Measurements from ENCODE around the gene POU6F2. TPM values are rescaled to one million over a fixed set of nuclear protein-coding genes. Genes with fewer than 3 reads are reported as not detected.

The POU6F2 gene
- total RNA-seq, 3 donors from 2014 or later, result not detected

DNA sequence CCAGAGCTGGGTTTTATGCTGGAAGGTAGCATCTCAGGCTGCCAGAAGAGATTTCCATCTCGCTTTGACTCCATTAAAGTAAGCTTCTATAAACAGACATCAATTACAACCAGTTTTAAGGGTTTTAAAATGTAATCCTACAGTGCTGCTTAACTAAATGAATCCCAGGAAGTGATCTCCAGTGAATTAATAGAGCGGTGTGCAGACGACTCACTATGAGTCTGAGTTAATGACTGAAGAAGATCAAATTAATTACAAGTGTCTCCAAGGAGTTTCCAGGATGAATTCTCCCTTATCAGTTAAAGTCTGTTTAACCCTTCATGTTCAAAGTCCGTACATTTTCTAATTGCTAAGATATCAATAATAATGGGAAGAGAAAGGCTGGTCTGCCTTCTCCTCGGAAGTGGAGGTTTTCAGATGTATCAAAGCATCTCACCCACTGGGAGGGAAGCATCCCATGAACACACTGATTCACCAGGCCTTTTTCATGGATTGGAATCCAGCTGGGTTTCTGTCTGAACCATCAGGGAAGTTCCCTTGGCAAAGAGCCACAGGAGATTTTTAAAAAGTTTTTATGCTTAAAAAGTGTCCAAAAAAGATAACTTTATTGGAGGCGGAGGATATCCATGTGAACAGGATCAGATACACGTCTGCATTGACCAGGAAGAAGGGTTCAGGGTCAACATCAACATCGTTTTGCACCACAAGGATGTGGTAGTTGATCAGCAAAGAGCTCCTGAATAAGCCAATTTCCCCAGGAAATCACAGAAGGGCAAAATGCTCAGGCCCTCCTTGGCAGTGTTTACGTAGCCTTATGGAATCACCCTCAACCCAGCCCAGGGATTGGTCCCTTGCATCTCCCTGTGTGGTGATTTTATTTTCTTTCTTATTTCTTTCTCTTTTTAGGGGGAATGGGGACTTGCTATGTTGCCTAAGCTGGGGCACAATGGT lies 288.2 kb downstream of the POU6F2 start:
- no peaks in the 10 kb centered on the region for H3K36me3 Mint-ChIP-seq (ENCODE audit: insufficient read depth)
- ATAC-seq, result no peak
- H3K4me1 Mint-ChIP-seq (ENCODE audit: low read depth), result no peaks in the 10 kb centered on the region
- no peak for DNase-seq
- no peaks in the 10 kb centered on the region for H3K9me3 Mint-ChIP-seq
- H3K27me3 Mint-ChIP-seq (ENCODE audit: low read depth), result peaks cover 5% of the 10 kb centered on the region
- no peak overlapping the region for H3K4me3 Mint-ChIP-seq

DNA sequence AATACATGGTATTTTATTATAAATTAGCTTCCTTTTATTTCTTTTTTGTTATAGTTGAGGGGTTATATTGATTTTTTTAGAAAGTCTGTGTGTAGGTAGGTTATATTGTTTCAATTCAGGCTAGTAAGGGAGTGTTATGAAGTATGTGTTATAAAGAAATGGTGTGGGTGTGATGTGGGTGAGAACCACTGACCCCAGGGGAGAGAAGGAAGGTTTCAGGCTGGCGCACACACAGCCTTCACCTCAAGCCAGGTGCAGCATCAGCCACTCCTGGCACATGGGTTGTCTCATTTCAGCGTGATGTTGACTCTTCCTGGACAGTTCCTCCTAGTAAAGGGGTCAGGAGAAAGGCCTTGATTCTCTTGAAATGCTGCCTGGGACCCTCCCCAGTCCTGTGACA lies 291.3 kb downstream of the POU6F2 start:
- H3K27me3 Mint-ChIP-seq (ENCODE audit: low read depth), result peaks cover 7% of the 10 kb centered on the region
- DNase-seq, result no peak

DNA sequence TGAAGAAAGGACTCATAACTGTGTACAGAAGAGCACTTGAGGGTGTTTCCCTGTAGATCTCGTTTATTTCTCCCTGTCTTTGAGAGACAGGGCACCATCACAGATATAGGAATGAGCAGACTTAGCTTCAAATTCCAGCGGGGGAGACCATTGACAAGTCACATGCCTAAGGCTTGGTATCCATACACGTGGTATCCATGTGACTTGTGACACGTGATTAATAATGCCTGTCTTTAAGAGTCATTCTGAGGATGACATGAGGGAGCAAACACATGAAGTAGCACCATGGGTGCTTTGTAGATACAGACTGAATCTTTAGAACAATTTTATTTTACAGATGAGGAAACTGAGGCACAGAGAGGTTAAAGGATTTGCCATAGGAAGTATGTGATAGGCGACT lies 292.3 kb downstream of the POU6F2 start:
- no peak for ATAC-seq
- DNase-seq, result no peak
- Mint-ChIP-seq H3K4me1 (ENCODE audit: low read depth) (no peaks in the 10 kb centered on the region), H3K27me3 (ENCODE audit: low read depth) (peaks cover 7% of the 10 kb centered on the region), H3K4me3 (no peak overlapping the region), H3K9me3 (no peaks in the 10 kb centered on the region), H3K36me3 (ENCODE audit: insufficient read depth) (no peaks in the 10 kb centered on the region)

More for the DNA sequence above, 291.3 kb downstream of the POU6F2 start:
- H3K4me1 Mint-ChIP-seq (ENCODE audit: low read depth), result no peaks in the 10 kb centered on the region
- no peaks in the 10 kb centered on the region for H3K9me3 Mint-ChIP-seq
- no peak for ATAC-seq
- H3K36me3 Mint-ChIP-seq (ENCODE audit: insufficient read depth), result no peaks in the 10 kb centered on the region
- H3K4me3 Mint-ChIP-seq, result no peak overlapping the region

DNA sequence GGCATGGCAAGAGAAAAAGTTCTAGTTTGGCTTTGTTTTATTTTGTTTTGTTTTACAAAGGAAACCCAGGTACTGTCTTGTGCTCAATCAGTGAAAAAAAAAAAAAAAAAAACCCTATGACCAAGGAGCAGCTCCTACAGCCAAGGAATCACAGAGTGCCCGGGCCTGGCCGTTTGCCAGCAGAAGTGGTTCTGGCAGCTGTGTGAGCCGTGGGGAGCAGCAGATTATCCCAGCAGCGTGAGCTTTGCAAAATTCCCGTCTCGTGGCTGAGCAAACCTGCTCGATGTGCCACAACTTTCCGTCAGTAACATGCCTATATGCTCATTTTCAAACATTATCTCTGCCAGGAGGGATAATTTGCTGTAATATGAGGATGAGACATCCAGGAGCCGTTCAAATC lies 293.7 kb downstream of the POU6F2 start:
- Mint-ChIP-seq H3K9me3 (no peaks in the 10 kb centered on the region), H3K36me3 (ENCODE audit: insufficient read depth) (no peaks in the 10 kb centered on the region), H3K27me3 (ENCODE audit: low read depth) (peaks cover 7% of the 10 kb centered on the region), H3K4me3 (no peak overlapping the region), H3K4me1 (ENCODE audit: low read depth) (no peaks in the 10 kb centered on the region)
- ATAC-seq (no peak), DNase-seq (no peak)

DNA sequence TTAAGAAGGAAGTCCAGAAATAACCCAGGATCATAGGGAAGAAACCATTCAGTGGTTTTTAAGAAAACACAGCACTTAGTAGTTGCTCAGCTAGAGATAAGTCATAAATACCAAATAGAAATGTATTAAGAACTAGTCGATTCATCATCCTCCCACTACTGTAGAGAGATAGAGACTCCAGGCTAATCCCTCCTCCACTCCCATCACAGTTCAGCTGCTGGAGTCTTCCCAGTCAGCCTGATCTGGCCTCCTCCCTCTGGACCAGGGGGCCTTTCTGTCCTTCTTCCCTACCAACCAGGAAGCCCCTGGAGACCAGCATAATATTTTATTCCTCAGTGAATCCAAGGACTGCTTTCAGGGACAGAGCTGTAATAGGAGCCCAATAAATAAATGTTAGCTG lies 294.4 kb downstream of the POU6F2 start:
- ATAC-seq (no peak), DNase-seq (no peak)
- Mint-ChIP-seq H3K36me3 (ENCODE audit: insufficient read depth) (no peaks in the 10 kb centered on the region), H3K4me3 (no peak overlapping the region), H3K9me3 (no peaks in the 10 kb centered on the region), H3K4me1 (ENCODE audit: low read depth) (no peaks in the 10 kb centered on the region), H3K27me3 (ENCODE audit: low read depth) (peaks cover 7% of the 10 kb centered on the region)

DNA sequence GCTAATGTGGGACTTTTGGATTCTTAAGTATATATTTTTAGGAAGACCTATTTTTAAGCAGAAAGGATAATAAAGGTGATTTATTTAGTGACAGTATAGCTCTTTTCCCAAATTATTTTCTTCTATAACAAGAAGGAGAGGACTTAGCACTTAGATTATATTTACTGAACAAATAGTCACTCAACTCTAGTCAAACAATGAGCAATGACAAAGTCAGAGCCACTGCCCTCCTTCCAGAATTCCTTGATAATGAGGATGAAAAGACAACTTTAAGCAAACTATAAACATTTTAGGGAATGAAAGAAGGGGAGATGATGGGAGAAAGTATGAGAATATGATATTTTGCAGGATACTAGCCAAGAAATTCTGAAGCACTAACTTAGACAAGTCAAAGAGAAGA lies 295.0 kb downstream of the POU6F2 start:
- H3K4me1 Mint-ChIP-seq (ENCODE audit: low read depth), result no peaks in the 10 kb centered on the region
- H3K9me3 Mint-ChIP-seq, result peaks cover 3% of the 10 kb centered on the region
- no peak for ATAC-seq
- peaks cover 7% of the 10 kb centered on the region for H3K27me3 Mint-ChIP-seq (ENCODE audit: low read depth)
- H3K36me3 Mint-ChIP-seq (ENCODE audit: insufficient read depth), result no peaks in the 10 kb centered on the region
- H3K4me3 Mint-ChIP-seq, result no peak overlapping the region
- DNase-seq, result no peak

DNA sequence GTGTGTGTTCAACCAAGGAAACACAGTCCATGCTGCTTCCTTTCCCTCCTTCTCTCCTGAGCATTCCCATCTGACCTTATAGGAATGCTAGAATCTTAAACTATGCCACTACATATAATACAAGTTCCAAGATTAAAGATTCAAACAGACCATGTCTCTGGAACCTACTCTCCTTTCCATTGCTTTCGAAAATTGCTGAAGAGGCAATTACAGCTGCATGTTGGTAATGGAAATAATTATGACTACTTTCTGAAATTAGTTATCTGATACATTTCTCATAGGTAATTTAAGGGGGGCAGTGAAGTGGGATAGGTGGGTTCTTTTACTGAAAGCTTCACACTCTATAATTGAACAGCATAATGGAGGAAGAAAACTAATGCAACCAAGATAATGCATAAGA lies 302.6 kb downstream of the POU6F2 start:
- Mint-ChIP-seq H3K4me1 (ENCODE audit: low read depth) (no peaks in the 10 kb centered on the region), H3K4me3 (no peak overlapping the region), H3K27me3 (ENCODE audit: low read depth) (peaks cover 2% of the 10 kb centered on the region), H3K36me3 (ENCODE audit: insufficient read depth) (no peaks in the 10 kb centered on the region), H3K9me3 (peaks cover 3% of the 10 kb centered on the region)
- no peak for DNase-seq
- ATAC-seq, result no peak

DNA sequence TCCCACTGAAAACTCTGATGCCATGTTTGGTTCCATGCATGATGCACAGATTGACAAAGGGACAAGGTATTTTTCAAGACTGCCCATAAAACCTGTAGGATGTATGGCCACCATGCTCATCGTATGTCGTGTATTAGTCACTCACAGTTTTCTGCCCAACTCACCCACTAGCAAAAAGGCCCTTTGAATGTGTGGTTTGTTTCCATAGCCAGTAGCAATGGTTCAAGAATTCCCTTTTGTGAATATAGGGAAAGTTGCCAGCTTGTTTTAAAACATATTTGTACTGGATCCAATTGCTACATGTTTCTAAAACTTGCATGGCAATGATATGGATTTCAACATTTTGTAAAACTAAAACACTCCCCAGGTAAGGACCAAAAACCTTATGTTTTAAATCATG lies 307.5 kb downstream of the POU6F2 start:
- Mint-ChIP-seq H3K36me3 (ENCODE audit: insufficient read depth) (no peaks in the 10 kb centered on the region), H3K4me1 (ENCODE audit: low read depth) (no peaks in the 10 kb centered on the region), H3K27me3 (ENCODE audit: low read depth) (peaks cover 2% of the 10 kb centered on the region), H3K4me3 (no peak overlapping the region), H3K9me3 (no peaks in the 10 kb centered on the region)
- ATAC-seq (no peak), DNase-seq (no peak)

DNA sequence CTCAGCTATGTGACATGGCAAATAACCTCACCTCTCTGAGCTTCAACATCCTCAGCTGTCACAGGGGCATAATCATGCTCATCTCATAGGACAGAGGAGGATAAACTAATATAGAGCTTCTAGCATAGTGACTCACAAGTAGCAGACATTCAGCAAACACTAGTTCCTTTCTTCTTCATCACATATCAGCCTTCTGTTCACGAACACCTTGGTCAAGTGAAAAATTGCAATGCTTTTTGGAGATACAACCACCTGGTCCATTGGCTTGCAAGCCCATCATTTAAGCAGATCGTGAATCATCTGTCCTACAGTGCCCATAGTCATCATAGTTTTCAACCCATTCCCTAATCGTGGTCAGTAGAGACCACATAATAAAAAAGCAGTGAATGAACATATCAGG lies 310.6 kb downstream of the POU6F2 start:
- Mint-ChIP-seq H3K9me3 (no peaks in the 10 kb centered on the region), H3K4me1 (ENCODE audit: low read depth) (no peaks in the 10 kb centered on the region), H3K4me3 (no peak overlapping the region), H3K27me3 (ENCODE audit: low read depth) (peaks cover 5% of the 10 kb centered on the region), H3K36me3 (ENCODE audit: insufficient read depth) (no peaks in the 10 kb centered on the region)
- DNase-seq, result no peak
- ATAC-seq, result no peak

DNA sequence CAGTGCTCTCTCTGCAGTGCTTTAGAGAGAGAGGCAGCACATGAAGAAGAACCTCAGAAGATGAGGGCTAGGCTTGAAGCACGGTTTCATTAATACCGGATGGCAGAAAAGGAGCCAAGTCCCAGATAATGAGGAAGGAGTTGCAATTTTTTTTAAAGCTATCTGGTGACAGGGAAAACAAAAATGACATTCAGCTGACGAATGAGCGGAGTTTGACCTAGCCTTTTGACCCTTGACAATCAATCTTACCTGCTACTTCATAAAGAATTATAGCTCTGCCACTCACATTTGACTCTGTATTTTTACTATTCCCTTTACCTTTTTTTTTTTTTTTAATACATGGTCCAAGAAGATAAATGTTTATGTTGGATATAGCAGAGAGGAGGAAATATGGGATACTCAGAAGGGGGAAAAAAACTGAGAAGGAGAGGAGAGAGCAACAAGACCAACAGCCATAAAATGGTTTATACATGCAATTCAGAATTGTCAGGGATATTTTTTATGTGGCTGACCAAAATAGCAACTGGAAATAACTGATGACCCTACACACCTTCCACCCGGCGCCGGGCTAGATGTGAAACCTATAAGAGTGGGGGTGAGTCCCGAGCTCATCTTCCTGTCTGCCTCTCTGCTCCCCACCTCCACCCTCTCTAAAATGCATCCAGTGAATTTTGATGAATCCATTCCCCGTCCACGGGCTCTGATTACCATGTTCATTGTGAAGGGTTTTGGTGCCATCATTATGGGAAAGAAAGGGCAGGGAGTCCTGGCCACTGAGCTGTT lies 314.1 kb downstream of the POU6F2 start:
- ATAC-seq (no peak), DNase-seq (no peak)
- peaks cover 13% of the 10 kb centered on the region for H3K27me3 Mint-ChIP-seq (ENCODE audit: low read depth)
- H3K4me1 Mint-ChIP-seq (ENCODE audit: low read depth), result no peaks in the 10 kb centered on the region
- no peaks in the 10 kb centered on the region for H3K9me3 Mint-ChIP-seq
- H3K4me3 Mint-ChIP-seq, result no peak overlapping the region
- H3K36me3 Mint-ChIP-seq (ENCODE audit: insufficient read depth), result no peaks in the 10 kb centered on the region

DNA sequence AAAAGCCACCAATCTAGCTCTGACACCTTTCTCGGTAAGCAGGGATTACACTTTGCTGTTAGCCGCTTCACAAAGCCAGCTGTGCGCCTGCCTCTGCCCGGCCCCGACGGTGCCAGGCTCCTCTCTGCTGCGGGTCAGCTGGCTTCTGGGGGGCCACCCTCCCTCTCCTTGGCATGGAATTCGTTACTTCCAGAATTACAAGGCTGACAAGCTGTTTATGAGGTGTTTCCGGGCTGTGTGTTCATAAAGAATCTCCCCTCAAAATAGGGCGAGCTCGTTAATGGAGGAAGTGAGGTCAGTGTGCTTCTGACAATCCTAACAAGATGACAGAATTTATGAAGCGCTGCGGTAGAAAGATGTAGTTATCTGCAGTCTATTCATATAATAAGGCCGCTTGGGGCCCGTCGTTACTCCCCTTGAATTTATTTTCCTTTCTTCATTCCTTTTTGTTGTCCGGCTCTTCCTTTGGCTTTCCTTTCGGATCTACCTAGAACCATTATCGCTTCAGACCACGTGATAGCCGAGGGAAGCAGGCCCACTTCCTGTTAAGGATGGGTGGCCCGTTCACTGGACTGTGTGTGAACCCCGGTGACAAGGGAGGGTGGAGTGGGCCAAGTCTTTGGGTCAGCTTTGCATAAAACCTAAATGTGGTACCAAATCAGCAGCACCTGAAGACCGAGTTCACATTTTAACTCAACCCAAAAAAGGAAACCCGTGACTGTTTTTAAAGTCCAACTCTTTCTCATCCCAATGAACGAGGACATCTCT lies 315.5 kb downstream of the POU6F2 start:
- ATAC-seq, result no peak
- H3K9me3 Mint-ChIP-seq, result no peaks in the 10 kb centered on the region
- H3K4me3 Mint-ChIP-seq, result no peak overlapping the region

DNA sequence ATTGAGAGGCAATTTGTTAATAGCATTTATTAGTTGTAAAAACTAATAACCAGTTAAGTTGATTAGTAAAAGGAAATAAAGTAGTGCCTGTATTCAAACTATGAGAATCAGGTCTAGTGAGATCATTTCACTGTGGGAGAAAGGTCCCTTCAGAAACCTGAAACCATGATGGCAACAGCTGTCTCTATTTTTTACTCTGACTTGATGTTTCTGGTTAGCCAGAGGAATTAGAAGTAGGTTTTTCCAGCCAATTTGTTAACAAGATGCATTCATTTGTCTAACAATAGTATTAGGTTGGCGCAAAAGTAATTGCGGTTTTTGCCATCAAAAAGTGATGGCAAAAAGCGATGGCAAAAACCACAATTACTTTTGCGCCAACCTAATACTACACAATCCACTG lies 316.3 kb downstream of the POU6F2 start:
- Mint-ChIP-seq H3K36me3 (ENCODE audit: insufficient read depth) (no peaks in the 10 kb centered on the region), H3K9me3 (no peaks in the 10 kb centered on the region), H3K27me3 (ENCODE audit: low read depth) (peaks cover 13% of the 10 kb centered on the region), H3K4me3 (no peak overlapping the region), H3K4me1 (ENCODE audit: low read depth) (no peaks in the 10 kb centered on the region)
- ATAC-seq (no peak), DNase-seq (no peak)

More for the DNA sequence above, 315.5 kb downstream of the POU6F2 start:
- H3K27me3 Mint-ChIP-seq (ENCODE audit: low read depth), result peaks cover 13% of the 10 kb centered on the region
- H3K4me1 Mint-ChIP-seq (ENCODE audit: low read depth), result no peaks in the 10 kb centered on the region
- DNase-seq, result no peak
- no peaks in the 10 kb centered on the region for H3K36me3 Mint-ChIP-seq (ENCODE audit: insufficient read depth)

DNA sequence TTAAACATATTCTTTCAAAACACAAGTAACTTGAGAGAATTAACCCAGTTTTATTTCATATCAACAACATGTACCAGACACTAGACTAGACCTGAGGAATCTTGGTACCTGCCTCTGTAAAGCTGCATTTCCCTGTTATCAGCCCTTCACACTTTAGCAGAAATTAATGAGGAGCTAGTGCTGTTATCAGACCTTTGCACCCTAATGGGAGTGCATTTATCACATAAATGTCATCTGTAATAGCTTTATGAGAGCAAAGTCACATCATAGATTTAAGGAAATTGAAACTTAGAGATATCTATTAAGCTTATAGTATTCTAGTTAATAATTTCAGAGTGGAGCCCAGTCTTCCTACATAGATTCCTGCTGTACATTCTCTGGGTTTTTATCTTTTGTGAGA lies 318.1 kb downstream of the POU6F2 start:
- Mint-ChIP-seq H3K4me1 (ENCODE audit: low read depth) (no peaks in the 10 kb centered on the region), H3K9me3 (no peaks in the 10 kb centered on the region), H3K36me3 (ENCODE audit: insufficient read depth) (no peaks in the 10 kb centered on the region), H3K27me3 (ENCODE audit: low read depth) (peaks cover 13% of the 10 kb centered on the region), H3K4me3 (no peak overlapping the region)
- DNase-seq (no peak), ATAC-seq (no peak)

DNA sequence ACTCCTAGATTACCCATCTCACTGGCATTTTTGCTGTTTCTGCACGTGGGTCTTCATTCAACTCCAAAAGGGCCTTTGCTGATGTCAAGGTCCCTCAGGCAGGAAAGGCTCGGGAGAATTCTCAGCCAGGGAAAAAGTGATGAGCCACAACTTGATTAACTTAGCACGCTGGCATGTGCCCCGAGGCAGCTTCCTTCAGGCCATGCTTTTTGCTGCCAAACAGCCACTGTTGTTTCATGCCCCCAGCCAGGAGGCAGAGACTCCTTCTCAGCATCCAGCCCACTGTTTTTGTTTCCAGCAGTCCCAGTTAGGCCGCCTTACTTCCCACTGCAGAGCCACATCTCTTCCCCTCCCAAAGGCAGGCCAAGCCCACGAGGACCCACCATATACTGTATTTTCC lies 322.0 kb downstream of the POU6F2 start:
- no peak for DNase-seq
- no peaks in the 10 kb centered on the region for H3K9me3 Mint-ChIP-seq
- H3K36me3 Mint-ChIP-seq (ENCODE audit: insufficient read depth), result no peaks in the 10 kb centered on the region
- H3K4me3 Mint-ChIP-seq, result no peak overlapping the region
- H3K4me1 Mint-ChIP-seq (ENCODE audit: low read depth), result no peaks in the 10 kb centered on the region
- no peak for ATAC-seq
- H3K27me3 Mint-ChIP-seq (ENCODE audit: low read depth), result peaks cover 13% of the 10 kb centered on the region

Measured in activated T-cell treated with anti-CD3 and anti-CD28 coated beads, Interleukin-2, amount 50 U/mL, for 4 hours (primary cell).